ENCODE data around the gene PSME1. TPM values are rescaled to one million over a fixed set of nuclear protein-coding genes. Genes with fewer than 3 reads are reported as not detected.

The PSME1 gene
- total and polyA plus RNA-seq, 2 donors from 2014 or later = 244 to 333 TPM

GRCh38 chr14:24187539-24187915 is 51.5 kb downstream of the PSME1 start:
- H3K4me3 ChIP-seq (ENCODE audit: low read length in 3 of 3) = peak overlapping the region; percentile 64 to 70 (median 66)
- DNase-seq (no peak), FAIRE-seq (no peak)
- intact Hi-C loops (cut with DNase I) = no loop called here
- H3K9ac ChIP-seq (ENCODE audit: low read length in 3 of 3) = peak overlapping the region in 1 of 3 donors; percentile 83
- H3K4me1 ChIP-seq (ENCODE audit: control insufficient read depth in 2 of 3, insufficient read depth in 2 of 3, low read depth in 1 of 3, low read length in 3 of 3) = peaks cover 0 to 8% (median 6%) of the 10 kb centered on the region in 3 donors
- H3K9me3 ChIP-seq (ENCODE audit: control insufficient read depth in 2 of 3, insufficient read depth in 1 of 3, low read length in 3 of 3) = no peaks in the 10 kb centered on the region
- H3K36me3 ChIP-seq (ENCODE audit: control insufficient read depth in 2 of 3, insufficient read depth in 3 of 3, low read length in 3 of 3) = peaks cover 0 to 50% (median 25%) of the 10 kb centered on the region in 3 donors
- H3K27me3 ChIP-seq (ENCODE audit: control insufficient read depth, insufficient read depth, low read length) = no peaks in the 10 kb centered on the region
- H3K27ac ChIP-seq (ENCODE audit: low read depth in 2 of 2, low read length in 2 of 2) = peak overlapping the region in 1 of 2 donors; percentile 79
- no peak for TF ChIP-seq CTCF (IDR thresholded peaks at IDR 0.05; ENCODE audit: borderline replicate concordance, extremely low read depth, insufficient read depth)

Small RNA genes within 50 kb of the gene (microRNA-seq; reads per million reads assigned to microRNA genes)
- gene MIR7703 = not detected

Other genes starting within 250 kb of the PSME1 start
Only the 30 nearest of the 31 such genes appear.
- gene DHRS4, start 182.4 kb upstream of the PSME1 start, total RNA-seq = 23.4 TPM
- gene DHRS4, start 182.4 kb upstream of the PSME1 start, polyA plus RNA-seq (ENCODE audit: insufficient read depth, low read depth, low replicate concordance) = 247 TPM
- 20.7 TPM for gene DHRS4L2, start 147.3 kb upstream of the PSME1 start, total RNA-seq
- gene DHRS4L2, start 147.3 kb upstream of the PSME1 start, polyA plus RNA-seq (ENCODE audit: insufficient read depth, low read depth, low replicate concordance) = 463 TPM
- gene CARMIL3, start 84.2 kb upstream of the PSME1 start, total RNA-seq = 1.4 TPM
- gene CARMIL3, start 84.2 kb upstream of the PSME1 start, polyA plus RNA-seq (ENCODE audit: insufficient read depth, low read depth, low replicate concordance) = 1.5 TPM
- 0.19 TPM for gene CPNE6, start 64.6 kb upstream of the PSME1 start, total RNA-seq
- 3.4 TPM for gene CPNE6, start 64.6 kb upstream of the PSME1 start, polyA plus RNA-seq (ENCODE audit: insufficient read depth, low read depth, low replicate concordance)
- gene PCK2, start 41.9 kb upstream of the PSME1 start, total RNA-seq = 36.1 TPM
- 140 TPM for gene PCK2, start 41.9 kb upstream of the PSME1 start, polyA plus RNA-seq (ENCODE audit: insufficient read depth, low read depth, low replicate concordance)
- gene DCAF11, start 21.4 kb upstream of the PSME1 start, total RNA-seq = 81.1 TPM
- gene DCAF11, start 21.4 kb upstream of the PSME1 start, polyA plus RNA-seq (ENCODE audit: insufficient read depth, low read depth, low replicate concordance) = 69.4 TPM
- 4.9 TPM for gene NRL, start 21.2 kb upstream of the PSME1 start, total RNA-seq
- 5.5 TPM for gene NRL, start 21.2 kb upstream of the PSME1 start, polyA plus RNA-seq (ENCODE audit: insufficient read depth, low read depth, low replicate concordance)
- 1.3 TPM for gene FITM1, start 5.5 kb upstream of the PSME1 start, total RNA-seq
- gene FITM1, start 5.5 kb upstream of the PSME1 start, polyA plus RNA-seq (ENCODE audit: insufficient read depth, low read depth, low replicate concordance) = 1.2 TPM
- gene EMC9, start 5.4 kb downstream of the PSME1 start, total RNA-seq = 22.1 TPM
- 62.5 TPM for gene EMC9, start 5.4 kb downstream of the PSME1 start, polyA plus RNA-seq (ENCODE audit: insufficient read depth, low read depth, low replicate concordance)
- 148 TPM for gene PSME2, start 10.4 kb downstream of the PSME1 start, total RNA-seq
- 289 TPM for gene PSME2, start 10.4 kb downstream of the PSME1 start, polyA plus RNA-seq (ENCODE audit: insufficient read depth, low read depth, low replicate concordance)
- 69.0 TPM for gene RNF31, start 11.3 kb downstream of the PSME1 start, total RNA-seq
- 64.0 TPM for gene RNF31, start 11.3 kb downstream of the PSME1 start, polyA plus RNA-seq (ENCODE audit: insufficient read depth, low read depth, low replicate concordance)
- gene IRF9, start 25.1 kb downstream of the PSME1 start, total RNA-seq = 141 TPM
- 88.9 TPM for gene IRF9, start 25.1 kb downstream of the PSME1 start, polyA plus RNA-seq (ENCODE audit: insufficient read depth, low read depth, low replicate concordance)
- 39.9 TPM for gene REC8, start 35.9 kb downstream of the PSME1 start, total RNA-seq
- 51.4 TPM for gene REC8, start 35.9 kb downstream of the PSME1 start, polyA plus RNA-seq (ENCODE audit: insufficient read depth, low read depth, low replicate concordance)
- 49.5 TPM for gene IPO4, start 52.6 kb downstream of the PSME1 start, total RNA-seq
- 22.2 TPM for gene IPO4, start 52.6 kb downstream of the PSME1 start, polyA plus RNA-seq (ENCODE audit: insufficient read depth, low read depth, low replicate concordance)
- 83.6 TPM for gene TM9SF1, start 59.2 kb downstream of the PSME1 start, total RNA-seq
- 41.1 TPM for gene TM9SF1, start 59.2 kb downstream of the PSME1 start, polyA plus RNA-seq (ENCODE audit: insufficient read depth, low read depth, low replicate concordance)
- gene TSSK4, start 69.5 kb downstream of the PSME1 start, total RNA-seq = 0.38 TPM
- gene TSSK4, start 69.5 kb downstream of the PSME1 start, polyA plus RNA-seq (ENCODE audit: insufficient read depth, low read depth, low replicate concordance) = not detected
- gene CHMP4A, start 77.3 kb downstream of the PSME1 start, total RNA-seq = 65.1 TPM
- 72.2 TPM for gene CHMP4A, start 77.3 kb downstream of the PSME1 start, polyA plus RNA-seq (ENCODE audit: insufficient read depth, low read depth, low replicate concordance)
- 22.8 TPM for gene MDP1, start 79.9 kb downstream of the PSME1 start, total RNA-seq
- gene MDP1, start 79.9 kb downstream of the PSME1 start, polyA plus RNA-seq (ENCODE audit: insufficient read depth, low read depth, low replicate concordance) = 55.4 TPM
- 145 TPM for gene NEDD8, start 96.2 kb downstream of the PSME1 start, total RNA-seq
- gene NEDD8, start 96.2 kb downstream of the PSME1 start, polyA plus RNA-seq (ENCODE audit: insufficient read depth, low read depth, low replicate concordance) = 439 TPM
- 75.0 TPM for gene GMPR2, start 96.7 kb downstream of the PSME1 start, total RNA-seq
- gene GMPR2, start 96.7 kb downstream of the PSME1 start, polyA plus RNA-seq (ENCODE audit: insufficient read depth, low read depth, low replicate concordance) = 92.5 TPM
- 99.4 TPM for gene TINF2, start 106.4 kb downstream of the PSME1 start, total RNA-seq
- gene TINF2, start 106.4 kb downstream of the PSME1 start, polyA plus RNA-seq (ENCODE audit: insufficient read depth, low read depth, low replicate concordance) = 57.0 TPM
- 13.1 TPM for gene TGM1, start 127.0 kb downstream of the PSME1 start, total RNA-seq
- 4.5 TPM for gene TGM1, start 127.0 kb downstream of the PSME1 start, polyA plus RNA-seq (ENCODE audit: insufficient read depth, low read depth, low replicate concordance)
- gene RABGGTA, start 135.4 kb downstream of the PSME1 start, total RNA-seq = 33.9 TPM
- gene RABGGTA, start 135.4 kb downstream of the PSME1 start, polyA plus RNA-seq (ENCODE audit: insufficient read depth, low read depth, low replicate concordance) = 25.8 TPM
- gene DHRS1, start 163.6 kb downstream of the PSME1 start, total RNA-seq = 32.7 TPM
- gene DHRS1, start 163.6 kb downstream of the PSME1 start, polyA plus RNA-seq (ENCODE audit: insufficient read depth, low read depth, low replicate concordance) = 56.7 TPM
- gene NOP9, start 163.7 kb downstream of the PSME1 start, total RNA-seq = 25.7 TPM
- 8.6 TPM for gene NOP9, start 163.7 kb downstream of the PSME1 start, polyA plus RNA-seq (ENCODE audit: insufficient read depth, low read depth, low replicate concordance)
- 22.4 TPM for gene CIDEB, start 171.8 kb downstream of the PSME1 start, total RNA-seq
- 49.7 TPM for gene CIDEB, start 171.8 kb downstream of the PSME1 start, polyA plus RNA-seq (ENCODE audit: insufficient read depth, low read depth, low replicate concordance)
- 9.2 TPM for gene LTB4R2, start 173.9 kb downstream of the PSME1 start, total RNA-seq
- gene LTB4R2, start 173.9 kb downstream of the PSME1 start, polyA plus RNA-seq (ENCODE audit: insufficient read depth, low read depth, low replicate concordance) = 0.67 TPM
- gene LTB4R, start 175.3 kb downstream of the PSME1 start, total RNA-seq = 9.3 TPM
- gene LTB4R, start 175.3 kb downstream of the PSME1 start, polyA plus RNA-seq (ENCODE audit: insufficient read depth, low read depth, low replicate concordance) = 4.6 TPM
- gene ADCY4, start 198.9 kb downstream of the PSME1 start, total RNA-seq = 57.5 TPM
- gene ADCY4, start 198.9 kb downstream of the PSME1 start, polyA plus RNA-seq (ENCODE audit: insufficient read depth, low read depth, low replicate concordance) = 19.2 TPM
- 19.5 TPM for gene RIPK3, start 203.8 kb downstream of the PSME1 start, total RNA-seq
- gene RIPK3, start 203.8 kb downstream of the PSME1 start, polyA plus RNA-seq (ENCODE audit: insufficient read depth, low read depth, low replicate concordance) = 5.1 TPM

Measured in kidney (tissue), 14 donors.